Sigmoid colon (tissue), 7 donors: Measurements from ENCODE around the gene SEC14L1. TPM values are rescaled to one million over a fixed set of nuclear protein-coding genes. Genes with fewer than 3 reads are reported as not detected.

Source experiments
- DNase-seq: peaks from one replicate; pipeline ENCODE4 v3.0.0-alpha.2; 2019
- H3K27ac ChIP-seq, 4 donors: fragments of 200-600 bp; sonication (generic); one replicate each; pipeline ENCODE4 v1.5.1; 2016 to 2019; ENCODE audit warnings: mild to moderate bottlenecking in 1 of 4
- H3K27me3 ChIP-seq, 3 donors: fragments of 200-600 bp; sonication (generic); one replicate each; pipeline ENCODE4 v1.5.1; 2019; ENCODE audit warnings: mild to moderate bottlenecking in 1 of 3
- H3K36me3 ChIP-seq, 4 donors: fragments of 200-600 bp; sonication (generic); one replicate each; pipeline ENCODE4 v1.5.1; 2016 to 2019
- H3K4me1 ChIP-seq, 4 donors: fragments of 200-600 bp; sonication (generic); one replicate each; pipeline ENCODE4 v1.5.1; 2017 to 2019
- H3K4me3 ChIP-seq, 4 donors: fragments of 200-600 bp; sonication (generic); one replicate each; pipeline ENCODE4 v1.5.1; 2017 to 2019; ENCODE audit warnings: mild to moderate bottlenecking in 2 of 4, moderate library complexity in 1 of 4
- H3K9me3 ChIP-seq, 4 donors: fragments of 200-600 bp in 3 of 4; sonication (generic) in 3 of 4; one replicate each; pipeline versions ENCODE4 v1.5.1 to v1.6.1; 2013 to 2019
- EP300 ChIP-seq, 4 donors: sonication (generic); formaldehyde crosslinking; IDR thresholded peaks; one replicate each; pipeline ENCODE4 v1.6.1; 2017; ENCODE audit warnings: antibody characterized with exemption in 4 of 4
- POLR2A ChIP-seq, 2 donors: fragments of 450-650 bp; IDR thresholded peaks; one replicate each; pipeline ENCODE4 v1.6.1; 2016; ENCODE audit warnings: antibody characterized with exemption in 2 of 2, mild to moderate bottlenecking in 2 of 2, moderate library complexity in 2 of 2
- POLR2AphosphoS5 ChIP-seq, 4 donors: sonication (generic); formaldehyde crosslinking; IDR thresholded peaks; one replicate each; pipeline ENCODE4 v1.6.1; 2017; ENCODE audit warnings: antibody characterized with exemption in 4 of 4
- WGBS, 2 donors: extraction: QIAGEN DNeasy Blood & Tissue Kit; methylation state at CpG; one replicate each; pipeline ENCODE4 v1.1.7; 2013; 5-methylcytosine and 5-hydroxymethylcytosine counted together
- intact Hi-C: fragments of 100-400 bp; cut with DNase I; formaldehyde crosslinking; loops from one replicate; pipeline ENCODE4 v1.15.1; 2023
- polyA plus RNA-seq, 3 donors: library from polyadenylated mRNA; stranded (reverse); fragments of 200-250 nt; gene quantifications; one replicate each; pipeline ENCODE4 v1.2.3, GENCODE V29; 2013
- total RNA-seq, 4 donors: library from RNA; depleted of rRNA; stranded (reverse); fragments of >200 nt; gene quantifications; one replicate each; pipeline ENCODE4 v1.1.0, GENCODE V29; 2016
- TF ChIP-seq, protein P1 (sequence below), 4 experiments: fragments of 450-650 bp in 3 of 4; fragments of 200-600 bp in 1 of 4; IDR thresholded peaks; one replicate each; pipeline ENCODE4 v1.5.1; 2016 to 2019; ENCODE audit warnings: antibody characterized with exemption in 4 of 4, mild to moderate bottlenecking in 3 of 4, moderate library complexity in 2 of 4
- donor health status: healthy with polysubstance abuse.
- donor health status: Bipolar disorder and iron deficiency.
- donor health status: healthy.

The SEC14L1 gene
- total and polyA plus RNA-seq, 7 donors, result 9.6 to 39.9 (median 20.1) TPM

DNA sequence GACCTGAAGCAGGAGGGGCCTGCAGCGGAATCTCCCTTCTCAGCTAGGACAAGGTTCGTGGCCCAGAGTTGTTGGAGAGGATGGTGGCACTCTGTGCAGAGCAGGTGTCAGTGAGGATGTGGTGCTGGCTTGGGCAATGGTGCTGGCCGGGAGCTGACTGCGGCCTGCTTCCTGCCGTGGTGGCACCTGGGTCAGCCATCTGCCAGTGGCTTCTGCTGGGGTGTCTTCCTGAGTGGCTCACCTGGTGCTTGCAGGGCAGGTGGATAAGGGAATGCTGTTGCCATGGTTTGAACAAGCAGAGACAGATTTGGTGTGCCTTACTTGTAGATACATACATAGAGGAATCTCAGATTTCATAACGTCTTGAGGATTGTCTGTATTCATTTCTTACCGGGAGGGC, 69.6 kb downstream of the SEC14L1 start:
- no peak overlapping the region for H3K4me3 ChIP-seq
- no peak overlapping the region for H3K27ac ChIP-seq
- intact Hi-C loops, result loop anchor here (5.0 kb wide), 1 partner anchor 37 kb away; no protein-coding TSS in a partner anchor
- no peaks in the 10 kb centered on the region for H3K27me3 ChIP-seq
- H3K4me1 ChIP-seq, result peaks cover 0 to 29% (median 19%) of the 10 kb centered on the region in 4 donors
- DNase-seq, result no peak
- H3K9me3 ChIP-seq, result no peaks in the 10 kb centered on the region
- 77 to 92% methylated on average over 7 of the region's 7 CpGs for WGBS, 2 donors
- peaks cover 39 to 97% (median 65%) of the 10 kb centered on the region in 4 donors for H3K36me3 ChIP-seq
- TF ChIP-seq POLR2AphosphoS5 (IDR thresholded peaks at IDR 0.05) (no peak), EP300 (IDR thresholded peaks at IDR 0.05) (no peak), POLR2A (IDR thresholded peaks at IDR 0.05) (no peak)
- TF ChIP-seq, protein P1, sequence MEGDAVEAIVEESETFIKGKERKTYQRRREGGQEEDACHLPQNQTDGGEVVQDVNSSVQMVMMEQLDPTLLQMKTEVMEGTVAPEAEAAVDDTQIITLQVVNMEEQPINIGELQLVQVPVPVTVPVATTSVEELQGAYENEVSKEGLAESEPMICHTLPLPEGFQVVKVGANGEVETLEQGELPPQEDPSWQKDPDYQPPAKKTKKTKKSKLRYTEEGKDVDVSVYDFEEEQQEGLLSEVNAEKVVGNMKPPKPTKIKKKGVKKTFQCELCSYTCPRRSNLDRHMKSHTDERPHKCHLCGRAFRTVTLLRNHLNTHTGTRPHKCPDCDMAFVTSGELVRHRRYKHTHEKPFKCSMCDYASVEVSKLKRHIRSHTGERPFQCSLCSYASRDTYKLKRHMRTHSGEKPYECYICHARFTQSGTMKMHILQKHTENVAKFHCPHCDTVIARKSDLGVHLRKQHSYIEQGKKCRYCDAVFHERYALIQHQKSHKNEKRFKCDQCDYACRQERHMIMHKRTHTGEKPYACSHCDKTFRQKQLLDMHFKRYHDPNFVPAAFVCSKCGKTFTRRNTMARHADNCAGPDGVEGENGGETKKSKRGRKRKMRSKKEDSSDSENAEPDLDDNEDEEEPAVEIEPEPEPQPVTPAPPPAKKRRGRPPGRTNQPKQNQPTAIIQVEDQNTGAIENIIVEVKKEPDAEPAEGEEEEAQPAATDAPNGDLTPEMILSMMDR (IDR thresholded peaks at IDR 0.05), result no peak

DNA sequence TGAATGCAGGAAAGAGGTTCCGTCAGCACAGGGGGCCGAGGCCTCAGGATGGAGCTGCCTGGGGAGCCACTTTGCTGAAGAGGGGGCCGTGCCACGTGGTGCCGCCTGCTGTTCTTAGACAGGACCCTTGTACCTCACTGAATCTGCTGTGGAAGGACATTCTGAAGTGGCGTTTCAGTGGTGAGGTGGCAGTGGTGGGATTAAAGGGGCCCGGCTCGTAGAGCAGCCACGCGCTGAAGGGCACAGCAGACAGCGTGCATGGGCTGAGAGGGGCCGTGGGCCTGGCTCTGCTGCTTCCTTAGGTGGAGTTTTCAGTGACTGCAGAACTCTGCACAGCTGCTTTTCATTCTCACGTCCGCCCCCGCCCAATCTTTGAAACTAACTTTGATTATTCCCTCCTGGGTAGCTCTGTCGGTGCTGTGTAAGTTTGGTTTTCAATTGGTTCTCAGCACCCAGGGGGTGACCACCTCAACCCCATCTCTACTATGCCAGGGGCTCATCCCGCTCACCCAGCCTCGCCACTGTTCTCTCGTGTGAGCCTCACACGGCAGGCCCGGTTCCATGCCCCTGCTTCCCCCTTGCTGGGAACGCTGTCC, 70.3 kb downstream of the SEC14L1 start:
- no peak overlapping the region for H3K4me3 ChIP-seq
- H3K27me3 ChIP-seq, result no peaks in the 10 kb centered on the region
- H3K27ac ChIP-seq, result peak overlapping the region in 1 of 4 donors; percentile 27
- DNase-seq, result no peak
- intact Hi-C loops, result loop anchor here (5.0 kb wide), 1 partner anchor 36 kb away; no protein-coding TSS in a partner anchor
- H3K9me3 ChIP-seq, result no peaks in the 10 kb centered on the region
- 93 to 95% methylated on average over 22 of the region's 22 CpGs for WGBS, 2 donors
- peaks cover 0 to 29% (median 19%) of the 10 kb centered on the region in 4 donors for H3K4me1 ChIP-seq
- peaks cover 39 to 92% (median 61%) of the 10 kb centered on the region in 4 donors for H3K36me3 ChIP-seq
- no peak for TF ChIP-seq POLR2AphosphoS5 (IDR thresholded peaks at IDR 0.05)
- TF ChIP-seq, protein P1 (IDR thresholded peaks at IDR 0.05), result no peak
- TF ChIP-seq POLR2A (IDR thresholded peaks at IDR 0.05), result no peak
- no peak for TF ChIP-seq EP300 (IDR thresholded peaks at IDR 0.05)

DNA sequence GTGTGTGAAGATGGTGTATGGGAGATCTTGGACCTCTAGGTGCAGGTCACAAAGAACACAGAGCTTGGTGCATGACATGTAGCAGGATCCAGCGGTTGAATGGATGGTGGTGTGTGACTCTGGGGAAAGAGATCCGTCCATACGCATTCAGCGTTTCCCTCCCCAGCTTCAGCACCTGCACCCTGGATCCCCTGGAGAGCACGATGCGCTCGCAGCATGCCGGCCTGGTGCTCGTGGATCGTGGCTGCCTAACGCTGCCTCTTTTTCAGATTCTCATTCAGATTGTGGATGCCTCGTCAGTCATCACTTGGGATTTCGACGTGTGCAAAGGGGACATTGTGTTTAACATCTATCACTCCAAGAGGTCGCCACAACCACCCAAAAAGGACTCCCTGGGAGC, 70.9 kb downstream of the SEC14L1 start:
- DNase-seq, result no peak
- Histone ChIP-seq H3K36me3 (peaks cover 39 to 91% (median 58%) of the 10 kb centered on the region in 4 donors), H3K27ac (peak overlapping the region in 1 of 4 donors; percentile 27), H3K4me1 (peaks cover 0 to 29% (median 19%) of the 10 kb centered on the region in 4 donors), H3K9me3 (no peaks in the 10 kb centered on the region), H3K27me3 (no peaks in the 10 kb centered on the region), H3K4me3 (no peak overlapping the region)
- TF ChIP-seq, protein P1 (IDR thresholded peaks at IDR 0.05), result no peak
- no peak for TF ChIP-seq POLR2A (IDR thresholded peaks at IDR 0.05)
- TF ChIP-seq POLR2AphosphoS5 (IDR thresholded peaks at IDR 0.05), result no peak
- TF ChIP-seq EP300 (IDR thresholded peaks at IDR 0.05), result no peak
- WGBS, 2 donors, result 95 to 96% methylated on average over 15 of the region's 15 CpGs
- intact Hi-C loops, result loop anchor here (5.0 kb wide), 1 partner anchor 36 kb away; no protein-coding TSS in a partner anchor

DNA sequence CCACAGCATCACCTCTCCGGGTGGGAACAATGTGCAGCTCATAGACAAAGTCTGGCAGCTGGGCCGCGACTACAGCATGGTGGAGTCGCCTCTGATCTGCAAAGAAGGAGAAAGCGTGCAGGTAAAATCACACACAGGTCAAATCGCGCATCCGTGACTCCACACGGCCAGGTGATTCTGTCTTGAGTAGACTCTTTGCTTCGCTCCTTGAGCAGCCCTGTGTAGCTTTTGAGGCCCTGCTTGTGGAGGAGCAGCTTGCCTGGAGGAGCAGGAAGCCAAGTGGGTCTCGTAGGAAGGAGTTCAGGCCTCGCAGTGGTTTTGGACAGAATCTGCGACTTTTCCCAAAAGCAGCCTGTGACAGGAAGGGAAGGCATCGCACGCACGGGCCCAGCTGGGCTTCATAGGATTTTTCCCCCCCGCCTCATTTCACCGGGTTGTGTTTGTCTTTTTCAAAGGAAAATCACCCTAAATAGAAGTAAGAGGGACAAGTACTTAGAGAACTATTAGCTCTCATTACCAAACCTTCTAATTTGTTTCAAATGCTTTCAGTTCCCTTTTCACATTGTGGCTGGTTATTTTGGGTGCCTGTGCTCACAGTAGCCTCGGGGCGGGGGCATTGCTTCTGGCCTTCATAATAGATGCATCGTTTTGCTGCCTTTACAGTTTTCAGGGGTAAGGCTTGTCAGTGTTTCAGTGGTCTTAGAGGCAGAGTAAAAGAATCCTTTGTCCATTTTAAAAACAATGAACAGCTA, 71.5 kb downstream of the SEC14L1 start:
- intact Hi-C loops, result loop anchor here (5.0 kb wide), 1 partner anchor 35 kb away; no protein-coding TSS in a partner anchor
- Histone ChIP-seq H3K4me3 (no peak overlapping the region), H3K27me3 (no peaks in the 10 kb centered on the region), H3K27ac (peak overlapping the region in 3 of 4 donors; percentile 18 to 36 (median 27)), H3K9me3 (no peaks in the 10 kb centered on the region), H3K4me1 (peaks cover 0 to 29% (median 19%) of the 10 kb centered on the region in 4 donors), H3K36me3 (peaks cover 39 to 91% (median 57%) of the 10 kb centered on the region in 4 donors)
- 79 to 92% methylated on average over 21 of the region's 21 CpGs for WGBS, 2 donors
- no peak for TF ChIP-seq POLR2AphosphoS5 (IDR thresholded peaks at IDR 0.05)
- DNase-seq, result peak; percentile 56
